Smooth muscle cell (in vitro differentiated cells): ENCODE data around the gene ARHGAP4. TPM values are rescaled to one million over a fixed set of nuclear protein-coding genes. Genes with fewer than 3 reads are reported as not detected.

Source experiments
- DNase-seq: peaks from one replicate; lab custom pipeline; 2025; ENCODE audit not compliant: unreplicated experiment; lab: John Stamatoyannopoulos, UW
- H2AFZ ChIP-seq: fragments of 200-600 bp; sonication (generic); 2 replicates; pipeline ENCODE4 v1.6.0; 2016; ENCODE audit warnings: antibody characterized with exemption, low read depth, mild to moderate bottlenecking
- H3F3A ChIP-seq: fragments of 200-600 bp; sonication (generic); 2 replicates; pipeline ENCODE4 v1.6.0; 2017; ENCODE audit warnings: antibody characterized with exemption, low read depth
- H3K27ac ChIP-seq: fragments of 200-600 bp; sonication (generic); 2 replicates; pipeline ENCODE4 v1.5.1; 2016; ENCODE audit warnings: low read depth, mild to moderate bottlenecking
- H3K27me3 ChIP-seq: fragments of 200-600 bp; sonication (generic); 2 replicates; pipeline ENCODE4 v1.6.1; 2016; ENCODE audit warnings: low read depth, mild to moderate bottlenecking
- H3K36me3 ChIP-seq: fragments of 200-600 bp; sonication (generic); 2 replicates; pipeline ENCODE4 v1.5.1; 2016; ENCODE audit warnings: low read depth
- H3K4me1 ChIP-seq: fragments of 200-600 bp; sonication (generic); 2 replicates; pipeline ENCODE4 v1.5.1; 2016; ENCODE audit warnings: low read depth
- H3K4me2 ChIP-seq: fragments of 200-600 bp; sonication (generic); 2 replicates; pipeline ENCODE4 v1.6.0; 2016; ENCODE audit warnings: mild to moderate bottlenecking
- H3K4me3 ChIP-seq: fragments of 200-600 bp; sonication (generic); 2 replicates; pipeline ENCODE4 v1.5.1; 2016; ENCODE audit warnings: mild to moderate bottlenecking
- H3K79me2 ChIP-seq: fragments of 200-600 bp; sonication (generic); 2 replicates; pipeline ENCODE4 v1.6.0; 2016; ENCODE audit warnings: low read depth, mild to moderate bottlenecking
- H3K9ac ChIP-seq: fragments of 200-600 bp; sonication (generic); 2 replicates; pipeline ENCODE4 v1.6.0; 2016; ENCODE audit warnings: low read depth
- H3K9me3 ChIP-seq: fragments of 200-600 bp; sonication (generic); replicated peaks from 2 replicates; pipeline ENCODE4 v1.5.1; 2016; ENCODE audit warnings: low read depth
- H4K20me1 ChIP-seq: fragments of 200-600 bp; sonication (generic); 2 replicates; pipeline ENCODE4 v1.6.0; 2016; ENCODE audit warnings: low read depth
- WGBS: methylation state at CpG from one replicate; pipeline ENCODE4 v1.1.7; 2016; ENCODE audit warnings: low lambda C conversion rate; 5-methylcytosine and 5-hydroxymethylcytosine counted together
- polyA plus RNA-seq: library from polyadenylated mRNA; unstranded; fragments of >200 nt; fragmentation: Nextera tagmentation; extraction: Ambion mirVana; gene quantifications from 2 replicates; pipeline ENCODE4 v1.2.1, GENCODE V29; 2016
- total RNA-seq: library from RNA; depleted of rRNA; stranded (reverse); fragments of >200 nt; gene quantifications from 2 replicates; pipeline ENCODE4 v1.2.3, GENCODE V29; 2014
- TF ChIP-seq, protein P1 (sequence below): fragments of 200-600 bp; sonication (generic); IDR thresholded peaks from 2 replicates; pipeline ENCODE4 v1.5.1; 2017; ENCODE audit warnings: borderline replicate concordance, mild to moderate bottlenecking, antibody characterized with exemption; ENCODE audit not compliant: insufficient read depth, poor library complexity, severe bottlenecking

ARHGAP4 gene
- total and polyA plus RNA-seq, 2 experiments from 2014 or later: 7.6 to 11.5 TPM

DNA sequence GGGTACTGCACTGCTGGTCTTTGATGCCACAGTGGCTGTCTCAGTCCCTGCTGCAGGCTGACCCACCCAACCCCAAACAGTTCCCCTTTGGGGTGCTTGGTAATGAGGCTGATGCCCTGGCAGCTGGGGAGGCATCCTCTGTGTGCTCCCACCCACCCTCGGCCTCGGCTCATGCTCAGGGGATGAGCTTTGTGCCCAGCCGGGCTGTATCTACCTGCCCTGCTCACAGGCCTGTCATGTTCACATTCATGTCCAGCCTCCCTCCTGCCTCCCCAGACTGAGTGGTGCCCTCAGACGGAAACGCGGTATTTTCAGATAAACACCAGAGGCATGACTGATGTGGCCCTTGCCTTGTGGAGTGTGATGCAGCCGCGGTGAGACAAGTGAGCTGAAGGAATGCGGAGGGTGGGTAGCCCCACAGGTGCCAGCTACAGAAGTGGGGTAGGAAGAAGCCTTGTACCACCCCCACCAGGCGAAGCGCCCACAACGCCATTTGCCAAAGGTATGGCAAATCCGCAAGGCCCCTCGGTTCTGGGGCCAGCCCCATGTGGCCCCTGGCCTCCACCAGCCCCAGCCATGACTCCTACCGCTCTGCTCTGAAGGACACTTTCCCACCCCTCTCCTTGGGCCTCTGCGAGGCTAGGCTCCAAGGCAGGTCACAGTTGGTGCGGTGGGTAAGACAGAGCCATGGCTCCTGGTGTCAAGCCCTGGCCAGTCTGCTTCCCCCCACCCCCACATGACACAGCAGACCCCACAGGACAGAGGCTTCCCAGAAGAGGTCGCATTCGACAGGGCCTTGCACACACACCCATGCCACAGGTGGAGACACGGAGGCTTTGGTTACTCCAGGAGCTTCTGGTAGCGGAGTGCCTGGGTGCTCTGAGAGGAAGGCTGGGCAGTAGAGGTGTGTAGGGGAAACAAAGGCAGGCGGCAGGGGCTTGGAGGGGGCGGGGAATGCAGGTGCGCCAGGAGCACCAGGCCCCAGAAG is 20.2 kb upstream of the ARHGAP4 start:
- no peaks in the 10 kb centered on the region for H3K27me3 ChIP-seq
- H3K4me3 ChIP-seq: no peak overlapping the region
- 90% methylated on average over 23 of the region's 24 CpGs for WGBS
- H3F3A ChIP-seq: no peaks in the 10 kb centered on the region
- TF ChIP-seq, protein P1, sequence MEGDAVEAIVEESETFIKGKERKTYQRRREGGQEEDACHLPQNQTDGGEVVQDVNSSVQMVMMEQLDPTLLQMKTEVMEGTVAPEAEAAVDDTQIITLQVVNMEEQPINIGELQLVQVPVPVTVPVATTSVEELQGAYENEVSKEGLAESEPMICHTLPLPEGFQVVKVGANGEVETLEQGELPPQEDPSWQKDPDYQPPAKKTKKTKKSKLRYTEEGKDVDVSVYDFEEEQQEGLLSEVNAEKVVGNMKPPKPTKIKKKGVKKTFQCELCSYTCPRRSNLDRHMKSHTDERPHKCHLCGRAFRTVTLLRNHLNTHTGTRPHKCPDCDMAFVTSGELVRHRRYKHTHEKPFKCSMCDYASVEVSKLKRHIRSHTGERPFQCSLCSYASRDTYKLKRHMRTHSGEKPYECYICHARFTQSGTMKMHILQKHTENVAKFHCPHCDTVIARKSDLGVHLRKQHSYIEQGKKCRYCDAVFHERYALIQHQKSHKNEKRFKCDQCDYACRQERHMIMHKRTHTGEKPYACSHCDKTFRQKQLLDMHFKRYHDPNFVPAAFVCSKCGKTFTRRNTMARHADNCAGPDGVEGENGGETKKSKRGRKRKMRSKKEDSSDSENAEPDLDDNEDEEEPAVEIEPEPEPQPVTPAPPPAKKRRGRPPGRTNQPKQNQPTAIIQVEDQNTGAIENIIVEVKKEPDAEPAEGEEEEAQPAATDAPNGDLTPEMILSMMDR: no peak
- no peaks in the 10 kb centered on the region for H3K36me3 ChIP-seq
- no peaks in the 10 kb centered on the region for H3K9me3 ChIP-seq
- H2AFZ ChIP-seq: no peak overlapping the region
- H3K4me2 ChIP-seq: no peak overlapping the region
- no peaks in the 10 kb centered on the region for H3K4me1 ChIP-seq
- H3K79me2 ChIP-seq: no peaks in the 10 kb centered on the region
- H3K27ac ChIP-seq: no peak overlapping the region
- H4K20me1 ChIP-seq: no peaks in the 10 kb centered on the region
- no peak overlapping the region for H3K9ac ChIP-seq
- no peak for DNase-seq

- Histone ChIP-seq H3K4me3 (no peak overlapping the region), H3F3A (no peaks in the 10 kb centered on the region), H2AFZ (no peak overlapping the region), H3K27ac (no peak overlapping the region), H3K9me3 (no peaks in the 10 kb centered on the region), H3K9ac (no peak overlapping the region), H4K20me1 (no peaks in the 10 kb centered on the region), H3K4me1 (no peaks in the 10 kb centered on the region), H3K4me2 (no peak overlapping the region), H3K27me3 (no peaks in the 10 kb centered on the region), H3K36me3 (no peaks in the 10 kb centered on the region), H3K79me2 (no peaks in the 10 kb centered on the region)
- TF ChIP-seq, protein P1: no peak
- DNase-seq: no peak
- 73% methylated on average over 6 of the region's 6 CpGs for WGBS
Measured at GRCh38 chrX:153944800-153945150, 18.7 kb upstream of the ARHGAP4 start.

DNA sequence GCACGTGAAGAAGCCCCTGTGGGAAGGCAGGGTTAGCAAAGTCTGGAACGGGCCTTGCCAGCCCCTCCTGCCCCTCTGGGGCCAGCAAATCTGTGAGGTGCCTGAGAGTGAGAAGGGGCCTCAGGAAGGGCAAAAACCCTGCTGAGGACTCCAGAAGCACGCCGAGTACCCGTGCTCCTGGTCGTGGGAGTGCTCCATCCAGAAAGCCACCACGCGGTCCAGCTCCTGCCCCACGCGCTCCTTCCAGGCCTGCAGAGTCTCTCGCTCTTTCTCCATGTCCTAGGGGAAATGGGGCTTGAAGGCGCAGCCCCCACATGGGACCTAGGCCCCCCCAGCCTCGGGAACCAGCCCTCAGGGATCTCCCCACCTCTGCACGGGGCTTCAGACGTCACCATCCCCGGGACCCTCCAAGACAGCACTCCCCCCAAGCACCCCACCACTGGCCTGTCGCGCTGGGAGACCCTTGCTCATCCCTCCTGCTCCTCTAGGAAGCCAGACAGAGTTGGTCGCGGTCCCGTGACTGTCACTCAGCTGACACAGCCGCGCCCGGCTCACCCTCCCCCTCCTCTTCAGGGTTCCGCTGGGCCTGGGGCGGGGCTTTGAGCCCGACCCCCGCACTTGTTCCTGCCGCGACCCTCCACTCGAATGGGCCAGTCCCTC is 18.2 kb upstream of the ARHGAP4 start, which contains the start of gene RENBP:
TSS of gene RENBP (minus strand) at position 504 of the 660 bp plus-strand sequence. CDS start at position 471, 33 bp downstream.
- H3K9me3 ChIP-seq: no peaks in the 10 kb centered on the region
- no peak within 1 kb of the TSS for H3K27ac ChIP-seq
- H3K4me3 ChIP-seq: no peak within 1 kb of the TSS
- no peak within 1 kb of the TSS for H3K9ac ChIP-seq
- WGBS: 59% methylated on average over 31 of the region's 31 CpGs
- no peaks in the 10 kb centered on the region for H3K36me3 ChIP-seq
- H3K79me2 ChIP-seq: no peaks in the 10 kb centered on the region
- TF ChIP-seq, protein P1: no peak
- H3F3A ChIP-seq: no peaks in the 10 kb centered on the region
- H4K20me1 ChIP-seq: no peaks in the 10 kb centered on the region
- no peak for DNase-seq
- no peak within 1 kb of the TSS for H2AFZ ChIP-seq
- no peaks in the 10 kb centered on the region for H3K27me3 ChIP-seq
- H3K4me1 ChIP-seq: no peaks in the 10 kb centered on the region
- H3K4me2 ChIP-seq: no peak within 1 kb of the TSS
